HK-2 (cell line): ENCODE data around the gene FN1.

Source experiments
- DNase-seq: peaks from one replicate; pipeline ENCODE4 v3.0.0-alpha.2; 2018; ENCODE audit not compliant: unreplicated experiment

Gene FN1

GRCh38 chr2:215407061-215407460 is 28.8 kb downstream of the FN1 start:
- DNase-seq, result no peak

GRCh38 chr2:215405722-215406581 is 29.9 kb downstream of the FN1 start:
- DNase-seq, result no peak

GRCh38 chr2:215404348-215405012 is 31.4 kb downstream of the FN1 start:
- no peak for DNase-seq

GRCh38 chr2:215403441-215404347 is 32.2 kb downstream of the FN1 start:
- no peak for DNase-seq

- DNase-seq, result no peak
Measured at GRCh38 chr2:215401896-215402379, 33.9 kb downstream of the FN1 start.

DNA sequence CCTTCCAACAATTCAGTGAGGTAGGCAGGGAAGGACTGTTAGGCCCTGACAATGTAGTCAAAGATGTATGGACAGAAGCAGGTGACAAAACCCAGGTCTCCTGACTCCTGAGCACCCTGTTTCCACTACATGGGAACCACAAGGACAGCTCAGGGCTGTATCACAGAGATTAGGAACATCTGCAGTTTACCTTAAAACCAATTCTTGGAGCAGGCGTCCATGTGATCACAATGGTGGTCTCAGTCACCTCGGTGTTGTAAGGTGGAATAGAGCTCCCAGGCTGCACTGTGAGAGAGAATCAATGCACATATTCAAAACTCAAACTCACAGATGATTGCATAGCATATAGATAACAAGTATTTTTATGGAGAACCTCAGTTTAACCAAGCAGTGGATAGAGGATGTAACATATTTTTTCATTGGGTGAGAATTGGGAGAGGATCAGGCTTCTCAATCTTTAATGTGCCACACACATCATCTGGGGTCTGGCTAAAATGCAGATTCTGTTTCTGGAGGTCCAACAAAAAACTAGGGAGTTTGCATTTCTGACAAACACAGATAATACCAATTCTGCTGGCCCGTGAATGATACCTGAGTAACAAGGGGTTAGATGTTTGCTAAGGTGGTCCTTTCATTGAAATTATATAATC is 36.7 kb downstream of the FN1 start:
- no peak for DNase-seq

DNA sequence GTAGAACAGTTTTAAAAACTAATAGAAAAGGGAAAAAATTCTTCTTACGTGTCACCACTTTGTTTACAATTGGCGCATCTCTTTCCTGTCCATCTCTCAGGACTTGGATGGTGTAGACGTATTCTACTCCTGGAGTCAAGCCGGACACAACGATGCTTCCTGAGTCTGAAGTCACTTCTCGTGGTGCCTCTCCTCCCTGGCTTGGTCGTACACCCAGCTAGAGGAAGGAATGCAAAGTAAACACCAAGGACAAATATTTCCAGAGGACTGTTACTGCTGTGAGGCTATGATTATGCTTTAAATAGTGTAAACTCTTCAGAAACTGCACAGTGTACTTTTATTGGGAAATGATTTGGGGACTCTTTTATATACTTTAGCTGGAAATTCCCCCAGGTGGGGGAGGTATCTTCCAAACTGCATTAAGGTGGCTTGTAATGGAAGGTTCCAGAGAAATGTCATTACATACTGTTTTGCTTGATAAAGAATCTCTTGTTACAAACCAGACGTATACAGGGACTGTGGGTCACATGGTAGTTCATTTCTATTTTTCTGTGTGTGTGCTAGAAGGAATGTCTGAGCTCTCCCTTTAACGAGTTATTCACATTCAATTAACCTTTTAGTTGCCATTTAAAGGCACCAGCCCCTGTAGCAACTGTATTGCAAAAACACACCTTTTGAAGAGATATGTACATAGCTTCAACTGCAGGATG is 38.1 kb downstream of the FN1 start:
- no peak for DNase-seq

- no peak for DNase-seq
Measured at GRCh38 chr2:215396595-215397313, 39.1 kb downstream of the FN1 start.

- no peak for DNase-seq
Measured at GRCh38 chr2:215395687-215396460, 40.0 kb downstream of the FN1 start.

DNA sequence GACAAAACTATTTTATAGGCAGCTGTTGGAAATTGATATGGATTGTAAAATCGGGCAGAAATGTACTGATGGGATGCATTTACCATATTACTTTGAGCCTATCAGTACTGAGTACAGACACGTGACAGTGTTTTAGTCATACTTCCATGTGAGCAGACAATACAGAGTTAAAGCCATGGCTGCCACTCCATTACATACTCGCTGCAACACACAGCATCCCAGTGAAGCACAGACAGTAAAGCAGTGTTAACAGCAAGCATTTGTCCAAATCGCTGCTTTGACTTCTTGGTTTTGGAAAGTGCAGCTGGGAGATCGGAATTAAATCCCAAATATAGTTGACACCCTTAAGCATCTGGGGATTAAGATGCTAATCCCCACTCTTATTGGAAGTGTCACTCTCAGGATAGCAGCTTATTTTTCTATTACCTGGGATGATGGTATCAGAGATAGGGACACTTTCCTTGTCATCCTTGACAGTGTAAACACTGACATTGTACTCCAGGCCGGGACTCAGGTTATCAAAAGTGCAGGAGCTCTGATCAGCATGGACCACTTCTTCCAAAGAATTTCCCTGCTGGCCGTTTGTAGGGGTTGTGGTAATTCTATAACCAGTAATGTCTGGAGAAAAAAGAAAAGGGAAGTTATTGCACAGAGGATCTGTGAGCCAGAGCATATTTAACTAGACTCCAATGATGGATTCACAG is 41.6 kb downstream of the FN1 start:
- DNase-seq, result no peak

GRCh38 chr2:215392687-215393270 is 43.1 kb downstream of the FN1 start:
- DNase-seq, result no peak

- no peak for DNase-seq
Measured at GRCh38 chr2:215392164-215392563, 43.7 kb downstream of the FN1 start.

- DNase-seq, result no peak
Measured at GRCh38 chr2:215391531-215391930, 44.3 kb downstream of the FN1 start.

GRCh38 chr2:215390550-215390913 is 45.3 kb downstream of the FN1 start:
- DNase-seq, result no peak

GRCh38 chr2:215388002-215388728 is 47.7 kb downstream of the FN1 start:
- no peak for DNase-seq

DNA sequence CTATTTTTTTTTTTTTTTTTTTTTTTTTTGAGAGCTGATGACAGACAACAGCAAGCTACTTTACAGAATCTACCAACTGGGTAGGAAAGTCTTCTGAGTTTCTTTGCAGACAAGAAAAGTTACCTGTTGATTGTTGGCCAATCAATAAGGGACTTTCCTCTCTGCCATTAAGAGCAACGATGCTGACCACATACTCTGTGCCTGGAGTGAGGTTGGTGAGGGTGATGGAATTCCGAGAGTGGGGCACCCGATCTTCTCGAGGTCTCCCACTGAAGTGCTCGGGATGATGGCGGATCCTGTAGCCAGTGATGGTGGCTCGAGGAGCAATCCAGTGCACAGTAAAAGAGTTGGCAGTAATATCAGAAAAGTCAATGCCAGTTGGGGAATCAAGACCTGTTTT is 49.3 kb downstream of the FN1 start:
- no peak for DNase-seq

DNA sequence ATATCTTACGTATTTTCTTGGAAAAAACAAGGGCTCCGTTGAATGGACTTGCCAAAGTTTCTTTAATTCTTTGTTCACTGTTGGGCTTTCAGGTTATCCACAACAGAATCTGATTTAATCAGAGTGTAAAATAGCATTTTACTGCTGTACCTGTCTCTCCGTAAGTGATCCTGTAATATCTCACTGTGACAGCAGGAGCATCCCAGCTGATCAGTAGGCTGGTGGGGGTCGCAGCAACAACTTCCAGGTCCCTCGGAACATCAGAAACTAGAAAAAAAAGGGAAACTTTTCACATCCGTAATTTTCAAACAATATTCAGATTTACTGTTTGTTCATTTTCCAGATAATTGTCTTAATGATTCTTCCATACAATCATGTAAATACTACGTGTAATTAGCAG is 51.2 kb downstream of the FN1 start:
- no peak for DNase-seq
